ENCODE results near the gene MYBL2.

DNA sequence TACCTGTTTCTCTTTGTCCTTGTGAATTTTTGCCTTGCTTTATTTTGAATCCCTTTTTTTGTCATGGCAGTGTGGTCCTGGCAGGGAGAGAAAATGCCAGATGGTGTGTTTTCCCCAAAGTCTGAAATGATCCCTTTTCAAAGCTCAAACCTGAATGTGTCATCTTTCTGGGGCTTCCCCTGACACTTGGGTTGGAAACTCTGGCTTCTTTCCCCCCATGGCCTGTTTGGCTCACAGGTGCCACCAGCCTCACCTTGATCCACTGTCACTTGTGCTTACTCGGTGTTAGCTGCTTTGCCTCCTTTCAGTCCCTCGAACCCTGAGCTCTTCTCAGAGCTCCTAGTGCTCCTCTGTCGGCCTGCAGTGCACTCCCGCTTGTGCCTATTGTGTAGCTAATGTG lies 22.3 kb downstream of the MYBL2 start:
- no peak for TF ChIP-seq POLR2A (IDR thresholded peaks at IDR 0.05)
- TF ChIP-seq, protein P1, sequence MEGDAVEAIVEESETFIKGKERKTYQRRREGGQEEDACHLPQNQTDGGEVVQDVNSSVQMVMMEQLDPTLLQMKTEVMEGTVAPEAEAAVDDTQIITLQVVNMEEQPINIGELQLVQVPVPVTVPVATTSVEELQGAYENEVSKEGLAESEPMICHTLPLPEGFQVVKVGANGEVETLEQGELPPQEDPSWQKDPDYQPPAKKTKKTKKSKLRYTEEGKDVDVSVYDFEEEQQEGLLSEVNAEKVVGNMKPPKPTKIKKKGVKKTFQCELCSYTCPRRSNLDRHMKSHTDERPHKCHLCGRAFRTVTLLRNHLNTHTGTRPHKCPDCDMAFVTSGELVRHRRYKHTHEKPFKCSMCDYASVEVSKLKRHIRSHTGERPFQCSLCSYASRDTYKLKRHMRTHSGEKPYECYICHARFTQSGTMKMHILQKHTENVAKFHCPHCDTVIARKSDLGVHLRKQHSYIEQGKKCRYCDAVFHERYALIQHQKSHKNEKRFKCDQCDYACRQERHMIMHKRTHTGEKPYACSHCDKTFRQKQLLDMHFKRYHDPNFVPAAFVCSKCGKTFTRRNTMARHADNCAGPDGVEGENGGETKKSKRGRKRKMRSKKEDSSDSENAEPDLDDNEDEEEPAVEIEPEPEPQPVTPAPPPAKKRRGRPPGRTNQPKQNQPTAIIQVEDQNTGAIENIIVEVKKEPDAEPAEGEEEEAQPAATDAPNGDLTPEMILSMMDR (IDR thresholded peaks at IDR 0.05), result no peak

Data from Peyer's patch (tissue), 4 donors.